Stimulated activated CD4-positive, alpha-beta T cell treated with anti-CD3 and anti-CD28 coated beads, Interleukin-15, amount 100 ng/mL, for 24 hours (primary cell): ENCODE data around the gene CSNK1D.
"Not testable (repeated sequence)": the region's sequence is repeated elsewhere in the genome, so short reads cannot be mapped to it uniquely, and the experiment has no call there.

Source experiments
- DNase-seq: peaks from one replicate; pipeline ENCODE4 v3.0.0-alpha.2; 2020

The CSNK1D gene

GRCh38 chr17:82212331-82213250, 60.9 kb downstream of the CSNK1D start, which contains the start of gene CCDC57:
CCDC57 (minus strand) TSS chr17:82212842; CDS start chr17:82201944, 10,898 bp downstream.
- DNase-seq: peak; percentile 86

- DNase-seq: not testable (repeated sequence)
These were observed 62.8 kb downstream of the CSNK1D start for GRCh38 chr17:82210655-82211054.

- DNase-seq: peak; percentile 87
These were observed 67.6 kb downstream of the CSNK1D start for GRCh38 chr17:82205720-82206508.

GRCh38 chr17:82204831-82205719, 68.4 kb downstream of the CSNK1D start:
- peak; percentile 73 for DNase-seq

- DNase-seq: no peak
These were observed 69.6 kb downstream of the CSNK1D start for GRCh38 chr17:82203920-82204319.

- DNase-seq: peak; percentile 72
These were observed 70.5 kb downstream of the CSNK1D start for GRCh38 chr17:82202981-82203380.

- peak; percentile 24 for DNase-seq
These were observed 72.0 kb downstream of the CSNK1D start for GRCh38 chr17:82201498-82201910.

GRCh38 chr17:82200743-82201497, 72.6 kb downstream of the CSNK1D start:
- peak; percentile 79 for DNase-seq

- DNase-seq: no peak
These were observed 73.4 kb downstream of the CSNK1D start for GRCh38 chr17:82200135-82200534.

GRCh38 chr17:82199496-82199895, 74.0 kb downstream of the CSNK1D start:
- DNase-seq: no peak

- DNase-seq: peak; percentile 27
These were observed 75.4 kb downstream of the CSNK1D start for GRCh38 chr17:82198092-82198491.

- no peak for DNase-seq
These were observed 77.5 kb downstream of the CSNK1D start for GRCh38 chr17:82195675-82196672.

- DNase-seq: no peak
These were observed 78.7 kb downstream of the CSNK1D start for GRCh38 chr17:82194765-82195164.

GRCh38 chr17:82193520-82194220, 79.8 kb downstream of the CSNK1D start:
- no peak for DNase-seq

- DNase-seq: not testable (repeated sequence)
These were observed 80.5 kb downstream of the CSNK1D start for GRCh38 chr17:82193050-82193449.
